Liver (tissue), 3 donors: ENCODE data around the gene FAM13A.
A peak's percentile ranks its signal among the peaks of the same experiment; 100 is the strongest.

Experiments
- CTCF ChIP-seq: fragments of 150-350 bp; IDR thresholded peaks from 2 replicates; pipeline ENCODE4 v1.5.1; 2017; ENCODE audit warnings: improper control_type of control experiment, low read depth, low read length; ENCODE audit not compliant: missing input control
- EGR1 ChIP-seq, 2 donors: IDR thresholded peaks; 2 replicates each; pipeline ENCODE4 v1.6.1; 2016 to 2018; ENCODE audit warnings: antibody characterized with exemption in 2 of 2, low read depth in 2 of 2
- MAX ChIP-seq: IDR thresholded peaks from 2 replicates; pipeline ENCODE4 v1.6.1; 2016; ENCODE audit warnings: antibody characterized with exemption
- RAD21 ChIP-seq, 2 donors: IDR thresholded peaks; 2 replicates each; pipeline ENCODE4 v1.6.1; 2016; ENCODE audit warnings: antibody characterized with exemption in 2 of 2, mild to moderate bottlenecking in 2 of 2
- RXRA ChIP-seq, 2 donors: IDR thresholded peaks; 2 replicates each; pipeline ENCODE4 v1.6.1; 2017 to 2018; ENCODE audit warnings: antibody characterized with exemption in 2 of 2, mild to moderate bottlenecking in 1 of 2
- SP1 ChIP-seq: IDR thresholded peaks from 2 replicates; pipeline ENCODE4 v1.6.1; 2018; ENCODE audit warnings: antibody characterized with exemption, mild to moderate bottlenecking
- YY1 ChIP-seq: IDR thresholded peaks from 2 replicates; pipeline ENCODE4 v1.6.1; 2016; ENCODE audit warnings: antibody characterized with exemption, mild to moderate bottlenecking
- donor health status: healthy.
- donor health status: healthy.

DNA sequence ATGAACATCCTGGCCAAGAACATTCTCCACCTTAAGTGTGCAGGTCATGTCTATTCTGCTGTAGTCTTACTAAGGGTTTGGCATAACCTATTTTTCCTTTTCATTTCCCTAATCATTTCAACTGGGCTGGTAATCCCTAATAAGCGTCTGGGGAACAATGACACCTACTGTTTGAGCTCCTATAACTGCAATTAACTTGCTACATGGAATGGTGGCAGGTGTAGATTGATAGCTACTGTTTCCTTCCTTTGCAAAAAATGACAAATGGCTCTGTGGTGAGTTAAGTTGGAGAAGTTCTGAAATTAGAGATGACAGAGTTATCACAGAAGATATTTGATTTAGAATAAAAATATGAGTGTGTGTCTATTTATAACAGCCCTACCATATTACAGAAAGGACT is 254.8 kb downstream of the FAM13A start:
- TF ChIP-seq CTCF (no peak), YY1 (no peak), RXRA (IDR thresholded peaks at IDR 0.05) (no peak), RAD21 (IDR thresholded peaks at IDR 0.05) (peak in 1 of 2 donors; percentile 18), MAX (no peak), SP1 (no peak), EGR1 (IDR thresholded peaks at IDR 0.05; ENCODE audit: low read depth in 2 of 2) (no peak)
